ENCODE results near the gene BCAN.

BCAN gene

DNA sequence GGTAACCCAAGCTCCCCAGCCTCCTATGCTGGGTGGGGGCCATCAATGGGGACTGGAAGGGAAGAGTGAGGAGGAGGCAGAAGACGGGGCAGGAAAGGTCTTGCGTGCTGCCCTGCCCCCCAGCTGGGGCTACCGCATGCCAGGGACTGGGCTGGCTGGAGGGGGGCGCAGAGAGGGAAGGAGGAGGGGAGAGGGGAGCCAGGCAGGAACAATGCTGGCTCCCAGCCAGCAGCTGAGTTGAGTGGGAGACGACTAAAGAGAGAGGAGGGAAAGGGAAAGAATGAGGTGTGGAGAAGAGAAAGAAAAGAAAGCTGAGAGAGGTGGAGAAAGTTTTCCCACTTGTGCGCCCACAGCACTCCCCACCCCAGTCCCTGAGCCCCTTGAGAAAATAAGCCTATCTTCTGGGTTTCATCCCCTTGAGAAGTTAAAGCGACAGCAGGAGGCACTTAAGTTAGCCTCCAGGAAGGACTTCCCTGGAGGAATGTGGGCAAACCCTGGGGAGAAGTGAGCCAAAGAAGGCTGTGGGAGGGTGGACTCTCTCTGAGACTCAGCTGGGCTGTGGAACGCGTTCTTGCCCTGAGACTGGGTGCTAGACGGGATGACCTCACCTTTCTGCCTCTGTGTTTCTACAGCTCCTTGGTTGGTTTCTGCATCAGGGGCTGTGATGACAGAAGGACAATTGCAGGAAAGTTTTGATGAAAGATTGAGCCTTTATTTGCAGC, 48.2 kb downstream of the BCAN start:
- H3K4me3 ChIP-seq (ENCODE audit: low read depth, low read length) = no peak overlapping the region
- TF ChIP-seq, protein P1, sequence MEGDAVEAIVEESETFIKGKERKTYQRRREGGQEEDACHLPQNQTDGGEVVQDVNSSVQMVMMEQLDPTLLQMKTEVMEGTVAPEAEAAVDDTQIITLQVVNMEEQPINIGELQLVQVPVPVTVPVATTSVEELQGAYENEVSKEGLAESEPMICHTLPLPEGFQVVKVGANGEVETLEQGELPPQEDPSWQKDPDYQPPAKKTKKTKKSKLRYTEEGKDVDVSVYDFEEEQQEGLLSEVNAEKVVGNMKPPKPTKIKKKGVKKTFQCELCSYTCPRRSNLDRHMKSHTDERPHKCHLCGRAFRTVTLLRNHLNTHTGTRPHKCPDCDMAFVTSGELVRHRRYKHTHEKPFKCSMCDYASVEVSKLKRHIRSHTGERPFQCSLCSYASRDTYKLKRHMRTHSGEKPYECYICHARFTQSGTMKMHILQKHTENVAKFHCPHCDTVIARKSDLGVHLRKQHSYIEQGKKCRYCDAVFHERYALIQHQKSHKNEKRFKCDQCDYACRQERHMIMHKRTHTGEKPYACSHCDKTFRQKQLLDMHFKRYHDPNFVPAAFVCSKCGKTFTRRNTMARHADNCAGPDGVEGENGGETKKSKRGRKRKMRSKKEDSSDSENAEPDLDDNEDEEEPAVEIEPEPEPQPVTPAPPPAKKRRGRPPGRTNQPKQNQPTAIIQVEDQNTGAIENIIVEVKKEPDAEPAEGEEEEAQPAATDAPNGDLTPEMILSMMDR (IDR thresholded peaks at IDR 0.05; ENCODE audit: low read depth, low read length) = no peak

- no peak overlapping the region for H3K4me3 ChIP-seq (ENCODE audit: low read depth, low read length)
- TF ChIP-seq, protein P1 (IDR thresholded peaks at IDR 0.05; ENCODE audit: low read depth, low read length) = no peak
Observed at GRCh38 chr1:156690675-156691036, 48.7 kb downstream of the BCAN start.

GRCh38 chr1:156691191-156691590, 49.3 kb downstream of the BCAN start:
- H3K4me3 ChIP-seq (ENCODE audit: low read depth, low read length) = no peak overlapping the region
- TF ChIP-seq, protein P1 (IDR thresholded peaks at IDR 0.05; ENCODE audit: low read depth, low read length) = no peak

GRCh38 chr1:156691665-156692440, 49.9 kb downstream of the BCAN start:
- H3K4me3 ChIP-seq (ENCODE audit: low read depth, low read length) = no peak overlapping the region

GRCh38 chr1:156692441-156692924, 50.6 kb downstream of the BCAN start:
- H3K4me3 ChIP-seq (ENCODE audit: low read depth, low read length) = no peak overlapping the region
- TF ChIP-seq, protein P1 (IDR thresholded peaks at IDR 0.05; ENCODE audit: low read depth, low read length) = no peak

More at GRCh38 chr1:156691665-156692440, 49.9 kb downstream of the BCAN start:
- TF ChIP-seq, protein P1 (IDR thresholded peaks at IDR 0.05; ENCODE audit: low read depth, low read length) = no peak

- no peak overlapping the region for H3K4me3 ChIP-seq (ENCODE audit: low read depth, low read length)
- TF ChIP-seq, protein P1 (IDR thresholded peaks at IDR 0.05; ENCODE audit: low read depth, low read length) = no peak
Observed at GRCh38 chr1:156692925-156693847, 51.3 kb downstream of the BCAN start.

Data from WI38 (cell line).